Esophagus squamous epithelium (tissue), 5 donors: ENCODE data around the gene CYB5B. TPM values are rescaled to one million over a fixed set of nuclear protein-coding genes. Genes with fewer than 3 reads are reported as not detected.

Source experiments
- DNase-seq: peaks from one replicate; lab custom pipeline; 2025; lab: John Stamatoyannopoulos, UW
- H3K27ac ChIP-seq, 4 donors: fragments of 200-600 bp; sonication (generic); one replicate each; pipeline ENCODE4 v1.5.1; 2016 to 2019; ENCODE audit warnings: mild to moderate bottlenecking in 1 of 4
- H3K27me3 ChIP-seq, 4 donors: fragments of 200-600 bp; sonication (generic); 1 replicate in 3 of 4; 2 replicates in 1 of 4; pipeline versions ENCODE4 v1.5.1 to v1.6.0; 2017 to 2021; ENCODE audit warnings: antibody characterized with exemption in 1 of 4
- H3K36me3 ChIP-seq, 3 donors: fragments of 200-600 bp; sonication (generic); one replicate each; pipeline ENCODE4 v1.5.1; 2016 to 2019
- H3K4me1 ChIP-seq, 3 donors: fragments of 200-600 bp; sonication (generic); one replicate each; pipeline ENCODE4 v1.5.1; 2017 to 2019
- H3K4me3 ChIP-seq, 4 donors: fragments of 200-600 bp; sonication (generic); 1 replicate in 3 of 4; 2 replicates in 1 of 4; pipeline ENCODE4 v1.5.1; 2016 to 2019; ENCODE audit warnings: mild to moderate bottlenecking in 2 of 4, moderate library complexity in 1 of 4
- H3K9me3 ChIP-seq, 3 donors: fragments of 200-600 bp; sonication (generic); one replicate each; pipeline ENCODE4 v1.5.1; 2016 to 2019
- POLR2A ChIP-seq, 4 donors: fragments of 450-650 bp; IDR thresholded peaks; one replicate each; pipeline ENCODE4 v1.6.1; 2017; ENCODE audit warnings: antibody characterized with exemption in 4 of 4, mild to moderate bottlenecking in 4 of 4, moderate library complexity in 3 of 4
- WGBS, 2 donors: methylation state at CpG; one replicate each; pipeline ENCODE4 v1.1.5; 2018; 5-methylcytosine and 5-hydroxymethylcytosine counted together
- intact Hi-C: fragments of 100-400 bp; cut with DNase I; formaldehyde crosslinking; loops from one replicate; pipeline ENCODE4 v1.15.0; 2022
- total RNA-seq, 4 donors: library from RNA; depleted of rRNA; stranded (reverse); fragments of >200 nt; gene quantifications; one replicate each; pipeline ENCODE4 v1.1.0, GENCODE V29; 2016
- TF ChIP-seq, protein P1 (sequence below), 6 experiments: fragments of 450-650 bp in 4 of 6; fragments of 200-600 bp in 2 of 6; sonication (generic) in 2 of 6; IDR thresholded peaks; one replicate each; pipeline ENCODE4 v1.5.1; 2016 to 2019; ENCODE audit warnings: antibody characterized with exemption in 6 of 6, mild to moderate bottlenecking in 4 of 6, moderate library complexity in 4 of 6
- donor health status: DM: yes; HTN: yes; CAD: no.

The CYB5B gene
- total RNA-seq, 4 donors from 2014 or later: 23.7 to 45.7 (median 39.6) TPM

DNA sequence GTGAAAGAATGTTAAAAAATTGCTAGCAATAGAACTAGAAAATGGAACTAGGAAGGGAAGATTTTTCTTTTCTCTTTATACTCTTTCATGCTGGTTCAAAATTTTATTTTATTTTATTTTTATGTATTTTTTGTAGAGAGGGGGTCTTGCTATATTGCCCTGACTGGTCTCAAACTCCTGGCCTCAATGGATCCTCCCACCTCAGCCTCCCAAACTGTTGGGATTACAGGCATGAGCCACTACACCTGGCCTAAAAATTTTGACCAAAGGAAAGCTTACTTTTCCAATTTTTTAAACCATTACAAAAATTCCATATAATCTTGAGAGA lies 28.6 kb upstream of the CYB5B start:
- Histone ChIP-seq H3K27ac (peak overlapping the region; percentile 57 to 84 (median 81)), H3K27me3 (no peaks in the 10 kb centered on the region), H3K36me3 (no peaks in the 10 kb centered on the region), H3K4me3 (no peak overlapping the region), H3K4me1 (peaks cover 6 to 40% (median 30%) of the 10 kb centered on the region in 3 donors), H3K9me3 (no peaks in the 10 kb centered on the region)
- no peak for DNase-seq
- intact Hi-C loops: loop anchor here (10.0 kb wide), 1 partner anchor 309 kb away; no protein-coding TSS in a partner anchor
- no peak for TF ChIP-seq POLR2A (IDR thresholded peaks at IDR 0.05)
- TF ChIP-seq, protein P1, sequence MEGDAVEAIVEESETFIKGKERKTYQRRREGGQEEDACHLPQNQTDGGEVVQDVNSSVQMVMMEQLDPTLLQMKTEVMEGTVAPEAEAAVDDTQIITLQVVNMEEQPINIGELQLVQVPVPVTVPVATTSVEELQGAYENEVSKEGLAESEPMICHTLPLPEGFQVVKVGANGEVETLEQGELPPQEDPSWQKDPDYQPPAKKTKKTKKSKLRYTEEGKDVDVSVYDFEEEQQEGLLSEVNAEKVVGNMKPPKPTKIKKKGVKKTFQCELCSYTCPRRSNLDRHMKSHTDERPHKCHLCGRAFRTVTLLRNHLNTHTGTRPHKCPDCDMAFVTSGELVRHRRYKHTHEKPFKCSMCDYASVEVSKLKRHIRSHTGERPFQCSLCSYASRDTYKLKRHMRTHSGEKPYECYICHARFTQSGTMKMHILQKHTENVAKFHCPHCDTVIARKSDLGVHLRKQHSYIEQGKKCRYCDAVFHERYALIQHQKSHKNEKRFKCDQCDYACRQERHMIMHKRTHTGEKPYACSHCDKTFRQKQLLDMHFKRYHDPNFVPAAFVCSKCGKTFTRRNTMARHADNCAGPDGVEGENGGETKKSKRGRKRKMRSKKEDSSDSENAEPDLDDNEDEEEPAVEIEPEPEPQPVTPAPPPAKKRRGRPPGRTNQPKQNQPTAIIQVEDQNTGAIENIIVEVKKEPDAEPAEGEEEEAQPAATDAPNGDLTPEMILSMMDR (IDR thresholded peaks at IDR 0.05): peak in 2 of 6 experiments; percentile 43 to 75

DNA sequence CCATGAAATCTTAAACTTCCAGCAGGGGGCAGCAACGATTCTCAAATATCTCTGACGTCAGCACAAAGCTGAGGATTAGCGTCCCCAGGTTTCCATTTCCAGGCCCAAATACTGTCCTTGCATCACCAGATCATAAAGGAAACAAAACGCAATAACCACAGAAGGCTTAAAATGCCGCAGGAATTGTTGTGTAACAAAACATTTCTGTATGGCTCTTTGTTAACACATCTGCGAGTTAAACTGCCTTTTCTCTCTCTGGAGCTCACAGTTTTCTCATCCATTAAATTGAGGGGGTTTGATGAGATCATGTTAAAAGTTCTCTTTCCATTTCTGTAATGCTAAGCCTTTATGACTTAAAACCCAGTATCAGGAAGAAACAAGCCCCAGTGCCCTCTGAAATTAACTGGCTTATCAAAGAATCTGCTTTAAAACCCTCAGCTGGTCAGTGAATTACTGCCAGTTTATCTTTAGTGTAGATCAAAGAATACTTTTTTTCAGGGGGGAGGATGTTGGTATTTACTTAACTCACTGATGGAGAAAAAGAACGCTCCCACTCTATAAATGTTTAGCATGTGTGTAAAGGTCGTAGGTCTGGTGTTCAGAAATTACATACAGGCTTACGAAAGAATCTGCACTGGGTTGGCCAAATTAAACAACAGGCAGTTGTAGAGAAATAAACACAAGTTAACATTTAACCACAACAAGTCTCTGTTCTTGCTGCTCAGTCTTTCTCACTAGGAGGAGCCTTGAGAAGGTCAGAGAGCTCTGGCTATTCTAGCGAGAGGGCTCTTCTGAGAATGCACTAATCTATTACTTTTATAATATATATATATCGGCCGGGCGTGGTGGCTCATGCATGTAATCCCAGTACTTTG lies 28.0 kb upstream of the CYB5B start:
- no peak for TF ChIP-seq POLR2A (IDR thresholded peaks at IDR 0.05)
- TF ChIP-seq, protein P1 (IDR thresholded peaks at IDR 0.05): peak in 4 of 6 experiments; percentile 78 to 84 (median 78)
- DNase-seq: no peak
- H3K9me3 ChIP-seq: no peaks in the 10 kb centered on the region
- peak overlapping the region in 1 of 4 donors; percentile 24 for H3K4me3 ChIP-seq
- no peaks in the 10 kb centered on the region for H3K36me3 ChIP-seq
- WGBS, 2 donors: 32 to 38% methylated on average over 13 of the region's 13 CpGs
- peak overlapping the region; percentile 57 to 84 (median 81) for H3K27ac ChIP-seq
- H3K27me3 ChIP-seq: no peaks in the 10 kb centered on the region
- H3K4me1 ChIP-seq: peaks cover 6 to 40% (median 30%) of the 10 kb centered on the region in 3 donors
- intact Hi-C loops: loop anchor here (10.0 kb wide), 1 partner anchor 308 kb away; no protein-coding TSS in a partner anchor

DNA sequence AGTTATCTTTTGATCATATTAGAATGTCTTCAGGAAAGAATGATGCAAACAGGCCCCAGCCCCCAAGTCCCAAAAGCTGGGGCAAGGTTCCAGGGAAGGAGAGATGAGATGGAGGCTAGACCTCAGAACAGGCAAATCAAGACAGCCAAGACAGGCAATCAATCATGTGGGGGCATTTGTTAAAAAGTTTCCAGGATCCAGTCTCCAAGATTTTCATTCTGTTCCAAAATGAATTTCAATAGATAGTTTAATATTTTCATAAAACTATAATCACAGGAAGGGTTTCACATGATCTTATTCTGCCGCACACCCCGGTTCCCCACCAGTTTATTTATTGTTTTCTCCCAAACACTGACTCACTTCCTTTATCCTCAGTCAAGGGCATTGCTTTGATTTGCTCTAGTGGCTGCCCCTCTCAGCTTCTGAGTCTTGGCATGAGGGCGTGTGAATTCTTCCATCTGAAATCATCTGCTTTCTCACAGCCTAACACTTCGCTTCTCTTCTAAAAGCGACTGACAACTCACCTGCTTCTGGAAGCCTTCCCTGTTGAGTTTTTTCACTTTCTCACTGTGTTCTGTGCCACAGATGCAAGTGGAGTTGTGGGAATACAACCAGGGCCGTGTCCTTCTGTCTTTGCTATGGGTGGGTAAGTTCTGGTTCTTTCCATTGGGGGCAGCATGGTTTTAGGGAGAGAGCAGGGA lies 26.4 kb upstream of the CYB5B start:
- H3K27me3 ChIP-seq: no peaks in the 10 kb centered on the region
- intact Hi-C loops: loop anchor here (10.0 kb wide), 1 partner anchor 307 kb away; no protein-coding TSS in a partner anchor
- H3K27ac ChIP-seq: peak overlapping the region in 3 of 4 donors; percentile 31 to 84 (median 81)
- H3K9me3 ChIP-seq: no peaks in the 10 kb centered on the region
- no peaks in the 10 kb centered on the region for H3K36me3 ChIP-seq
- no peak overlapping the region for H3K4me3 ChIP-seq
- no peak for TF ChIP-seq POLR2A (IDR thresholded peaks at IDR 0.05)
- TF ChIP-seq, protein P1 (IDR thresholded peaks at IDR 0.05): peak in 4 of 6 experiments; percentile 48 to 55 (median 49)
- 18 to 31% methylated on average over 6 of the region's 6 CpGs for WGBS, 2 donors
- DNase-seq: no peak
- H3K4me1 ChIP-seq: peaks cover 6 to 49% (median 31%) of the 10 kb centered on the region in 3 donors

DNA sequence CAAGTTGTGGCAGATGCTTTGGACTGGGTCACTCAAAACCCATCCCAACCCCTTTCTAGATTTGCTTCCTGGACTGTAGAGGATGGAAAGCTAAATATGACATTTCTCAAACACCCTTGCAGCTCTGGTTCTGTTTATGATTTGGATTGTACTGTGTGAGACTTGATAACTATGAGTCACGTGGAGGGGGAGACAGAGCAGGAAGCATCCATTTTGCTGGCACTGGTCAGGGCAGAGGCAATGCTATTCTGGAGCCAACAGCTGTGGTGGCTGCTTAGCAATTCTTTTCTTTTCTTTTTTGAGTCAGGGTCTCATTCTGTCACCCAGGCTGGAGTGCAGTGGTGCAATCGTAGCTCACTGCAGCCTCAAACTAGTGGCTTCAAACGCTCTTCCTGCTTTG lies 25.1 kb upstream of the CYB5B start:
- 51 to 56% methylated on average over 3 of the region's 3 CpGs for WGBS, 2 donors
- DNase-seq: no peak
- intact Hi-C loops: loop anchor here (10.0 kb wide), 1 partner anchor 305 kb away; no protein-coding TSS in a partner anchor
- peaks cover 6 to 63% (median 43%) of the 10 kb centered on the region in 3 donors for H3K4me1 ChIP-seq
- no peaks in the 10 kb centered on the region for H3K9me3 ChIP-seq
- no peak overlapping the region for H3K27ac ChIP-seq
- no peaks in the 10 kb centered on the region for H3K27me3 ChIP-seq
- no peak overlapping the region for H3K4me3 ChIP-seq
- H3K36me3 ChIP-seq: no peaks in the 10 kb centered on the region
- TF ChIP-seq POLR2A (IDR thresholded peaks at IDR 0.05): no peak
- TF ChIP-seq, protein P1 (IDR thresholded peaks at IDR 0.05): no peak
